ENCODE data around the gene TRIM7. TPM values are rescaled to one million over a fixed set of nuclear protein-coding genes. Genes with fewer than 3 reads are reported as not detected.
A peak's percentile ranks its signal among the peaks of the same experiment; 100 is the strongest.

TRIM7 gene
- total RNA-seq, 1 experiment from 2014 or later: 30.2 TPM

DNA sequence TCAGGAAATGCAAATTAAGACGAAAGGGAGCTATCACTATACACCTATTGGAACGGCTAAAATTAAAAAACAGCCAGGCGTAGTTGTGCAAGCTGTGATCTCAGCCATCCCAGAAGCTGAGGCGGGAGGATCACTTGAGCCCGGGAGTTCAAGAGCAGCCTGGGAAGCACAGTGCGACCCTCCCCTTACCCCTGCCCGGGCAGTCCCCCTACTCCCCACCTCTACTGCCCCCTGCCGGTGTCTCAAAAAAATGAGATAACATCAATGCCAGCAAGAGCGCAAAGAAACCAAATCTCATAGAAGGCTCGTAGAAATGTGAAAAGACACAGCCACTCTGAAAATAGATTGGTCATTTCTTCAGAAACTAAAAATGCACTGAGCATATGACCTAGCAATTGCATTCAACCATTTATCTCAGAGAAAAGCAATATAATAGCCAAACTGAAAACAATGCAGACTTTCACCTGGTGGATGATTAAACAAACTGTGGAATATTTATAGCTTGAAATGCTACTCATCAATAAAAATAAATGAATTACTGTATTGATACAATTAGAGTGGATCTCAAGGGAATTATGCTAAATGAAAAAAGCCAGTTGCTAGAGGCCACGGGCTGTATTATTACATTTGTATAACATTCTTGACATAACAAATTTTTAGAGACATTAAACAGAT is 37.0 kb downstream of the TRIM7 start:
- CTCF ChIA-PET: interaction anchor here (0.8 to 2.2 kb wide), 8 partner anchors 17 to 299 kb away, joined by 3 to 9 read pairs (median 4); no protein-coding TSS in a partner anchor
- peak overlapping the region; percentile 45 for H3K4me2 ChIP-seq (ENCODE audit: low read length)
- H3K27me3 ChIP-seq (ENCODE audit: insufficient read depth, low read length): no peaks in the 10 kb centered on the region
- H3K27ac ChIP-seq (ENCODE audit: low read depth, low read length): no peak overlapping the region
- ATAC-seq (peak; percentile 5; the same call in 1 of the 2 replicates), DNase-seq (ENCODE audit: low read depth, low spot score) (no peak)
- no TSS peak for BruUV-seq (replicated peaks)
- POLR2A ChIA-PET: interaction anchor here (1.0 kb wide), 1 partner anchor 20 kb away, joined by 4 read pairs; no protein-coding TSS in a partner anchor
- peaks cover 18 to 51% of the 10 kb centered on the region in 2 experiments; a peak in 3 of 4 replicates for H3K4me1 ChIP-seq (ENCODE audit: control insufficient read depth in 1 of 2, insufficient read depth in 2 of 2, low read length in 2 of 2)
- no peaks in the 10 kb centered on the region for H3K9me3 ChIP-seq (ENCODE audit: control insufficient read depth in 1 of 2, insufficient read depth in 1 of 2, low read depth in 1 of 2, low read length in 2 of 2)
- RAD21 ChIA-PET (ENCODE audit: low non-redundant PET in 1 of 2, low total read pairs in 2 of 2, uncharacterized antibody in 2 of 2, unreplicated experiment in 2 of 2): interaction anchor here in 1 of 2 experiments (0.6 kb wide), 1 partner anchor 374 kb away, joined by 3 read pairs; no protein-coding TSS in a partner anchor
- H3K4me3 ChIP-seq (replicated peaks in 1 of 2; ENCODE audit: low read depth in 1 of 2, low read length in 2 of 2): peak overlapping the region in 1 of 2 experiments; percentile 7; a peak in 2 of 4 replicates
- H3K9ac ChIP-seq (ENCODE audit: low read length): 0 out of 2 replicates have a peak overlapping the region, but pooled peaks have one; percentile 1
- intact Hi-C loops (cut with micrococcal nuclease): no loop called here
- no peaks in the 10 kb centered on the region for H3K9me2 ChIP-seq (ENCODE audit: insufficient read depth)
- no peaks in the 10 kb centered on the region for H3K36me3 ChIP-seq (ENCODE audit: control insufficient read depth in 1 of 2, insufficient read depth in 2 of 2, low read length in 2 of 2)
- no peaks in the 10 kb centered on the region for H3K79me2 ChIP-seq (ENCODE audit: insufficient read depth, low read length)
- TF ChIP-seq JUND (IDR thresholded peaks at IDR 0.05): no peak
- TF ChIP-seq, protein P1, sequence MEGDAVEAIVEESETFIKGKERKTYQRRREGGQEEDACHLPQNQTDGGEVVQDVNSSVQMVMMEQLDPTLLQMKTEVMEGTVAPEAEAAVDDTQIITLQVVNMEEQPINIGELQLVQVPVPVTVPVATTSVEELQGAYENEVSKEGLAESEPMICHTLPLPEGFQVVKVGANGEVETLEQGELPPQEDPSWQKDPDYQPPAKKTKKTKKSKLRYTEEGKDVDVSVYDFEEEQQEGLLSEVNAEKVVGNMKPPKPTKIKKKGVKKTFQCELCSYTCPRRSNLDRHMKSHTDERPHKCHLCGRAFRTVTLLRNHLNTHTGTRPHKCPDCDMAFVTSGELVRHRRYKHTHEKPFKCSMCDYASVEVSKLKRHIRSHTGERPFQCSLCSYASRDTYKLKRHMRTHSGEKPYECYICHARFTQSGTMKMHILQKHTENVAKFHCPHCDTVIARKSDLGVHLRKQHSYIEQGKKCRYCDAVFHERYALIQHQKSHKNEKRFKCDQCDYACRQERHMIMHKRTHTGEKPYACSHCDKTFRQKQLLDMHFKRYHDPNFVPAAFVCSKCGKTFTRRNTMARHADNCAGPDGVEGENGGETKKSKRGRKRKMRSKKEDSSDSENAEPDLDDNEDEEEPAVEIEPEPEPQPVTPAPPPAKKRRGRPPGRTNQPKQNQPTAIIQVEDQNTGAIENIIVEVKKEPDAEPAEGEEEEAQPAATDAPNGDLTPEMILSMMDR (IDR thresholded peaks at IDR 0.05 in 2 of 3, conservative IDR thresholded peaks at IDR 0.05 in 1 of 3; ENCODE audit: borderline replicate concordance in 1 of 3, insufficient read depth in 1 of 3, low read depth in 2 of 3, low read length in 2 of 3): peak in 2 of 3 experiments; percentile 74 to 81; a peak in 4 of 6 replicates
- H4K20me1 ChIP-seq (ENCODE audit: insufficient read depth): no peaks in the 10 kb centered on the region
- peak overlapping the region; percentile 91 for H2AFZ ChIP-seq (ENCODE audit: low read depth, low read length, poor library complexity, severe bottlenecking)

Data from HCT116 (cell line).